Upper lobe of right lung (tissue), 1 donor: ENCODE measurements around the gene KCNQ5. TPM values are rescaled to one million over a fixed set of nuclear protein-coding genes. Genes with fewer than 3 reads are reported as not detected.

Experiments used
- ATAC-seq: fragments of 200-7000 bp; cut with Tn5 transposase; one replicate; pipeline ENCODE4 v1.9.1; 2020; ENCODE audit warnings: mild to moderate bottlenecking, moderate library complexity
- DNase-seq: peaks from one replicate; pipeline ENCODE4 v3.0.0-alpha.2; 2020
- H3K27ac ChIP-seq: fragments of 200-600 bp; one replicate; pipeline ENCODE4 v1.8.0; 2022
- H3K27me3 ChIP-seq: fragments of 200-600 bp; one replicate; pipeline ENCODE4 v1.8.0; 2022; ENCODE audit warnings: mild to moderate bottlenecking
- H3K36me3 ChIP-seq: fragments of 200-600 bp; one replicate; pipeline ENCODE4 v1.8.0; 2022
- H3K4me1 ChIP-seq: fragments of 200-600 bp; one replicate; pipeline ENCODE4 v1.8.0; 2022
- H3K4me3 ChIP-seq: fragments of 200-600 bp; one replicate; pipeline ENCODE4 v1.8.0; 2022; ENCODE audit warnings: mild to moderate bottlenecking
- H3K9me3 ChIP-seq: fragments of 200-600 bp; one replicate; pipeline ENCODE4 v1.8.0; 2022
- intact Hi-C: fragments of 100-400 bp; cut with DNase I; formaldehyde crosslinking; loops from one replicate; pipeline ENCODE4 v1.11.0; 2022
- total RNA-seq: library from RNA; stranded (reverse); fragmentation: NEBNext Ultra II Directional; extraction: Animal tissue kit (Norgen Biotek cat#: 25700); gene quantifications from one replicate; pipeline ENCODE4 v1.2.1, GENCODE V29; 2021
- TF ChIP-seq, protein P1 (sequence below): fragments of 200-600 bp; IDR thresholded peaks from one replicate; pipeline ENCODE4 v1.8.0; 2022; ENCODE audit warnings: antibody characterized with exemption
- donor health status: DM: no; HTN: yes; CAD: no; lungs with severe emphysema.

The KCNQ5 gene
- total RNA-seq, 1 donor from 2014 or later: 1.3 TPM

DNA sequence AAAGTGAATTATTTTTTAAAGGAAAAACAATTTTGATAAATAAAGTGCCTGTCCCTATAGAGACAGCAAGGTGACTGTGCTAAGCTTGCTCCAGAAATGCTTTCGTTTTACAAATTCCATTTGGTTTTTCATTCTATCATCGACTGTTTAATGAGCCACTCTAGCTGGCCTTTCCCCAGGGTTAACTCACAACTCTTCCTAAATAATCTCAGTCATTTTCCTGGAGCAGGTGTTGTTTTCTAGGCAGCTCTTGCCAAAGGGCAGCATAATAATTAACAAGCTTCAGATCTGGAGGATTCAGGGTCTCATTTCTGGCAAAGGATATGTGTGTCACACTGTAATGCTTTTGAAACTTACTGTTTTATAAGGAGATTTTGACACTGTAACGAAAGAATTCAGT lies 419.2 kb downstream of the KCNQ5 start:
- H3K27me3 ChIP-seq: no peaks in the 10 kb centered on the region
- no peaks in the 10 kb centered on the region for H3K4me1 ChIP-seq
- no peak overlapping the region for H3K4me3 ChIP-seq
- no peak for ATAC-seq
- intact Hi-C loops: no loop called here
- H3K27ac ChIP-seq: no peak overlapping the region
- no peaks in the 10 kb centered on the region for H3K9me3 ChIP-seq
- no peak for DNase-seq
- H3K36me3 ChIP-seq: no peaks in the 10 kb centered on the region
- TF ChIP-seq, protein P1, sequence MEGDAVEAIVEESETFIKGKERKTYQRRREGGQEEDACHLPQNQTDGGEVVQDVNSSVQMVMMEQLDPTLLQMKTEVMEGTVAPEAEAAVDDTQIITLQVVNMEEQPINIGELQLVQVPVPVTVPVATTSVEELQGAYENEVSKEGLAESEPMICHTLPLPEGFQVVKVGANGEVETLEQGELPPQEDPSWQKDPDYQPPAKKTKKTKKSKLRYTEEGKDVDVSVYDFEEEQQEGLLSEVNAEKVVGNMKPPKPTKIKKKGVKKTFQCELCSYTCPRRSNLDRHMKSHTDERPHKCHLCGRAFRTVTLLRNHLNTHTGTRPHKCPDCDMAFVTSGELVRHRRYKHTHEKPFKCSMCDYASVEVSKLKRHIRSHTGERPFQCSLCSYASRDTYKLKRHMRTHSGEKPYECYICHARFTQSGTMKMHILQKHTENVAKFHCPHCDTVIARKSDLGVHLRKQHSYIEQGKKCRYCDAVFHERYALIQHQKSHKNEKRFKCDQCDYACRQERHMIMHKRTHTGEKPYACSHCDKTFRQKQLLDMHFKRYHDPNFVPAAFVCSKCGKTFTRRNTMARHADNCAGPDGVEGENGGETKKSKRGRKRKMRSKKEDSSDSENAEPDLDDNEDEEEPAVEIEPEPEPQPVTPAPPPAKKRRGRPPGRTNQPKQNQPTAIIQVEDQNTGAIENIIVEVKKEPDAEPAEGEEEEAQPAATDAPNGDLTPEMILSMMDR: no peak

- DNase-seq (no peak), ATAC-seq (no peak)
- Histone ChIP-seq H3K27ac (no peak overlapping the region), H3K27me3 (no peaks in the 10 kb centered on the region), H3K9me3 (no peaks in the 10 kb centered on the region), H3K4me3 (no peak overlapping the region), H3K4me1 (no peaks in the 10 kb centered on the region), H3K36me3 (no peaks in the 10 kb centered on the region)
- intact Hi-C loops: no loop called here
- TF ChIP-seq, protein P1: no peak
Measured at GRCh38 chr6:73042892-73043291, 421.0 kb downstream of the KCNQ5 start.

DNA sequence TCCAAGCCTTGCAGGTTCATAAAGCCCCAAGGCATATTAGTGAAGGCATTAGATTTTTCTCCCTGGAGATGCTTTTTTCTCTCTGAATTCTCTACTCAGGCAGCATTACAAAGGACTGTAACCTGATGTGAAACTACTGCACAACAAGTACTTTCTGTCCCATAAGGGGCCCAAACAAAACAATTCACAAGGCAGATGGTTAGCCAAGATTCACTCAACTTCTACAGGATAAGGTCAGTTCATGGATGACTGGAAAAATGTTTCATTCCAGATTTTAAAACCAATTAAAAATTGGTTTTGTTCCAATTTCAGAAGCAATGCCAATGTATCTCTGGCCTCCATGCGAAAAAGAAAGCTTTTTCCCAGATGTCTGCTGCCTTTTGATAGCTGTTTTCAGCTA lies 421.6 kb downstream of the KCNQ5 start:
- no peaks in the 10 kb centered on the region for H3K4me1 ChIP-seq
- H3K27ac ChIP-seq: no peak overlapping the region
- H3K4me3 ChIP-seq: no peak overlapping the region
- DNase-seq (no peak), ATAC-seq (no peak)
- TF ChIP-seq, protein P1: no peak
- no peaks in the 10 kb centered on the region for H3K36me3 ChIP-seq
- H3K27me3 ChIP-seq: no peaks in the 10 kb centered on the region
- no peaks in the 10 kb centered on the region for H3K9me3 ChIP-seq
- intact Hi-C loops: no loop called here

DNA sequence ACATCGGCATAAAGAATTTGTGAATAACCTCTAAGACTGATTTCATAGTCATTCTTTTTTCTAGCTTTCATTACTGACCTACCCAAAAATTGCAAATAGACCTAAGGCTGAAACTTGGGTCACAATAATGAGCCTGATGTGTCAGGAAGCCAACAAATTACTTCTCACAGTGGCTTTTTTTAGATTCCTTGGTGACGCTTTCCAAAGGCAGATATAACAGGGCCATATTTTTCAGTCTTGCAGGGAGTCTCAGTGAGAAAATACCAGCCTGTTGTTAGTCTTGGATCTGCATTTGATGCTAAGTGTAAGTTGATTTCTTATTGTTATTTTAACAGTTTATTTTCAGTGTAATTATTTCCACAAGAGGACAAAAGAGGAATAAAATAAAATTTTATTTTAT lies 423.7 kb downstream of the KCNQ5 start:
- H3K27ac ChIP-seq: no peak overlapping the region
- H3K4me1 ChIP-seq: no peaks in the 10 kb centered on the region
- intact Hi-C loops: no loop called here
- H3K4me3 ChIP-seq: no peak overlapping the region
- no peak for ATAC-seq
- H3K36me3 ChIP-seq: no peaks in the 10 kb centered on the region
- no peak for DNase-seq
- H3K9me3 ChIP-seq: no peaks in the 10 kb centered on the region
- H3K27me3 ChIP-seq: no peaks in the 10 kb centered on the region
- TF ChIP-seq, protein P1: no peak

GRCh38 chr6:73047801-73048200 lies 425.9 kb downstream of the KCNQ5 start:
- TF ChIP-seq, protein P1: no peak
- intact Hi-C loops: no loop called here
- no peaks in the 10 kb centered on the region for H3K36me3 ChIP-seq
- ATAC-seq (no peak), DNase-seq (no peak)
- no peaks in the 10 kb centered on the region for H3K27me3 ChIP-seq
- H3K9me3 ChIP-seq: no peaks in the 10 kb centered on the region
- no peak overlapping the region for H3K4me3 ChIP-seq
- no peaks in the 10 kb centered on the region for H3K4me1 ChIP-seq
- no peak overlapping the region for H3K27ac ChIP-seq

DNA sequence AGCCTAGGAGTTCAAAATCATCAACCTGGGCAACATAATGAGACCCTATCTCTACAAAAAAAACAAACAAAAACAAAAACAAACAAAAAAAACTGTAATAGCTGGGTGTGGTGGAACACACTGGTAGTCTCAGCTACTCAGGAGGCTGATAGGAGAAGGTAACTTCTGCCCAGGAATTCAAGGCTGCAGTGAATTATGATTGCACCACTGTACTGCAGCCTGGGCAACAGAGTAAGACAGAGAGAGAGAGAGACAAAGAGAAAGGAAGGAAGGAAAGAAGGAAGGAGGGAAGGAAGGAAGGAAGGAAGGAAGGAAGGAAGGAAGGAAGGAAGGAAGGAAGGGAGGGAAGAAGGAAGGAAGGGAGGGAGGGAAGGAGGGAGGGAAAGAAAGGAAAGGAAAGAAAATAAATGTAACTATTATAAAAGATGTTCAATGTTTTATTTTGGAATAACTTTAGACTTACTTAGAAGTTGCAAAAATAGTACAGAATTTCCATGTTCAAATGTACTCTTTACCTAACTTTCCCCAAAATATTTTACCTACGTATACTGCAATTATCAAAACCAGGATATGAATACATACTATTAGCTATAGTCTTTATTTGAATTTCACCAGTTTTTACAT lies 428.2 kb downstream of the KCNQ5 start:
- Histone ChIP-seq H3K4me3 (no peak overlapping the region), H3K36me3 (no peaks in the 10 kb centered on the region), H3K27ac (no peak overlapping the region), H3K4me1 (no peaks in the 10 kb centered on the region), H3K27me3 (no peaks in the 10 kb centered on the region), H3K9me3 (no peaks in the 10 kb centered on the region)
- DNase-seq: no peak
- TF ChIP-seq, protein P1: no peak
- ATAC-seq: no peak
- intact Hi-C loops: no loop called here
